Right atrium auricular region (tissue), 2 donors: ENCODE results near the gene TCAP. TPM values are rescaled to one million over a fixed set of nuclear protein-coding genes. Genes with fewer than 3 reads are reported as not detected.

Experiments
- DNase-seq: peaks from one replicate; pipeline ENCODE4 v3.0.0-alpha.2; 2019; ENCODE audit warnings: low spot score
- H3K27ac ChIP-seq, 2 donors: fragments of 200-600 bp; sonication (generic); 1 replicate in 1 of 2; 2 replicates in 1 of 2; pipeline ENCODE4 v1.5.1; 2016 to 2019
- H3K27me3 ChIP-seq, 2 donors: fragments of 200-600 bp; sonication (generic); one replicate each; pipeline versions ENCODE4 v1.5.1 to v1.6.0; 2017 to 2019
- H3K36me3 ChIP-seq: fragments of 200-600 bp; sonication (generic); one replicate; pipeline ENCODE4 v1.5.1; 2016
- H3K4me1 ChIP-seq, 2 donors: fragments of 200-600 bp; sonication (generic); one replicate each; pipeline versions ENCODE4 v1.5.1 to v1.6.0; 2017 to 2019
- H3K4me3 ChIP-seq, 2 donors: fragments of 200-600 bp; sonication (generic); 1 replicate in 1 of 2; 2 replicates in 1 of 2; pipeline ENCODE4 v1.5.1; 2017 to 2019; ENCODE audit warnings: mild to moderate bottlenecking in 1 of 2, moderate library complexity in 1 of 2
- H3K9me3 ChIP-seq, 2 donors: fragments of 200-600 bp; sonication (generic); one replicate each; pipeline ENCODE4 v1.5.1; 2019
- total RNA-seq, 2 donors: library from RNA; depleted of rRNA; stranded (reverse); fragments of >200 nt; gene quantifications; one replicate each; pipeline ENCODE4 v1.1.0, GENCODE V29; 2016
- TF ChIP-seq, protein P1 (sequence below), 2 donors: fragments of 200-600 bp; sonication (generic); IDR thresholded peaks; one replicate each; pipeline ENCODE4 v1.5.1; 2019; ENCODE audit warnings: antibody characterized with exemption in 2 of 2

Gene TCAP
- total RNA-seq, 2 donors from 2014 or later: 3,380 to 5,284 TPM

DNA sequence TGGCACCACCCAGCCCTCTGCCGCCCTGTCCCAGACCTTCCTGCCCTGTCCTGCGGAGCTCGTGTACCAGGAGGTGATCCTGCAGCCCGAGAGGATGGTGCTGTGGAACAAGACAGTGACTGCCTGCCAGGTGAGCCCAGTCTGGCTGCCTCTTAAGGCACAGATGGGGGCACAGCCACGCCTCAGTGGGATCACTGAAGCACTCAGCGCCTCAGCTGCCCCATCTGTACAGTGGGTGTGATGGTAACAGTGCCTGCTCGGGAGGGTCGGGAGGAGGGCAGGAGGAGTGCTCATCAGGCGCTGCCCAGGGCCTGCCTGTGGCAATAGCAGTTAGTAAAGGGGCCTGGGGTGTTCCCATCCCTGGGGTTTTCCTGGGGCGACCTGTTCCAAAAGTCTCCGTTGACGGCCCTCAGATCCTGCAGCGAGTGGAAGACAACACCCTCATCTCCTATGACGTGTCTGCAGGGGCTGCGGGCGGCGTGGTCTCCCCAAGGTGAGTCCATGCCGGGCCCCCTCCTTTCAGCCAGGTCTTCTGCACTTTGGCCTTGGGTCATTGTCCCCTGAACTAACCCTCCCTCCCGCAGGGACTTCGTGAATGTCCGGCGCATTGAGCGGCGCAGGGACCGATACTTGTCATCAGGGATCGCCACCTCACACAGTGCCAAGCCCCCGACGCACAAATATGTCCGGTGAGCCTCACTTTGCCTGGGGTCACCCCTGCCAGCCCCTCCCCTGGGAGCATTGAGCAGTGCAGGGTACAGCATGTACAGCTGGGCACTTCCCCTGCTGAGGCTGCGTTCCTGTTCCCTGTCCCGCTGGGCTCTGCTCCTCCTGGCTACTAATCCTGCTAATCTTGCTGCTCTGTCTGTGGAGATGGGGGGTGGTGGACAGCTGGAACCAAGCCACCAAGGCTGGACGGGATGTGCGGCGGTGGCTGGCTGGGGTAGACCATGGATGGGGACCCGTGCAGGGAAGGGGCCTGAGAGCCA lies 4.5 kb upstream of the TCAP start:
- TF ChIP-seq, protein P1, sequence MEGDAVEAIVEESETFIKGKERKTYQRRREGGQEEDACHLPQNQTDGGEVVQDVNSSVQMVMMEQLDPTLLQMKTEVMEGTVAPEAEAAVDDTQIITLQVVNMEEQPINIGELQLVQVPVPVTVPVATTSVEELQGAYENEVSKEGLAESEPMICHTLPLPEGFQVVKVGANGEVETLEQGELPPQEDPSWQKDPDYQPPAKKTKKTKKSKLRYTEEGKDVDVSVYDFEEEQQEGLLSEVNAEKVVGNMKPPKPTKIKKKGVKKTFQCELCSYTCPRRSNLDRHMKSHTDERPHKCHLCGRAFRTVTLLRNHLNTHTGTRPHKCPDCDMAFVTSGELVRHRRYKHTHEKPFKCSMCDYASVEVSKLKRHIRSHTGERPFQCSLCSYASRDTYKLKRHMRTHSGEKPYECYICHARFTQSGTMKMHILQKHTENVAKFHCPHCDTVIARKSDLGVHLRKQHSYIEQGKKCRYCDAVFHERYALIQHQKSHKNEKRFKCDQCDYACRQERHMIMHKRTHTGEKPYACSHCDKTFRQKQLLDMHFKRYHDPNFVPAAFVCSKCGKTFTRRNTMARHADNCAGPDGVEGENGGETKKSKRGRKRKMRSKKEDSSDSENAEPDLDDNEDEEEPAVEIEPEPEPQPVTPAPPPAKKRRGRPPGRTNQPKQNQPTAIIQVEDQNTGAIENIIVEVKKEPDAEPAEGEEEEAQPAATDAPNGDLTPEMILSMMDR (IDR thresholded peaks at IDR 0.05): no peak
- Histone ChIP-seq H3K27me3 (no peaks in the 10 kb centered on the region), H3K9me3 (no peaks in the 10 kb centered on the region), H3K4me3 (peak overlapping the region in 1 of 2 donors; percentile 17), H3K36me3 (peaks cover 25% of the 10 kb centered on the region), H3K27ac (peak overlapping the region; percentile 89 to 96), H3K4me1 (peaks cover 0 to 74% of the 10 kb centered on the region in 2 donors)
- DNase-seq: no peak

DNA sequence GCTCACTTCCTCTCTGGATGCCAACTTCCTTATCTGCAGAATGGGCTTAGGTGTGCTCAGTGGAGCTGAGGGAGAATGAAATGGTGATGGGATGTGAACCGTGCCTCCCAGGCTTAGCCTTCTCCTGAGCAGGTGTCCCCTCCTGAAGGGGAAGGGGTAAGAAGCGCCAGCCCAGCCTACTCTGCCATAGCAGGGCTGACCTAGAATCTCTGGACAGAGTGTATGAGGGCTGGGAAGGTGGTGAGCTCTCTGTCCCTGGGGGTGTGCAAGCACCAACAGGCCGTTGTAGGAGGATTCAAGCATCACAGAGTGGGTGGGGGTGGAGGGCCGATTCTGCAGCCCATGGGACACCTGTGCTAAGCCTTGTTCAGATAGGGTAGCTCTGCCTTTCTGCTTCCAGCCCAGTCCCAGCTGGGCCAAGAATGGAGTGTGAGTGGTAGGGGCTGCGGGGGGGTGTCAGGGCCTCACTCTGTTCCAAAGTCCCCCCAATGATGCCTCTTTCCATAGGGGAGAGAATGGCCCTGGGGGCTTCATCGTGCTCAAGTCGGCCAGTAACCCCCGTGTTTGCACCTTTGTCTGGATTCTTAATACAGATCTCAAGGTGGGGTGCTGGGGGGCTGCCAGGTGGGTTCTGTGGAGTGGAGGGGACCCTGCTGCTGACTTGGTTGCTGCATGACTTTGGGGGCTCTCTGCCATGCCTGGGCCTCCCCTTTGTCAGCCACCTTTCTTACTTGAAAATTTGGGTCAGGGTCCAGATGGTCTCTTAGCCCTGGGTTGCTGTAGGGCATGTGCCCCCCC lies 3.2 kb upstream of the TCAP start:
- DNase-seq: no peak
- Histone ChIP-seq H3K4me3 (no peak overlapping the region), H3K27ac (peak overlapping the region; percentile 89 to 96), H3K9me3 (no peaks in the 10 kb centered on the region), H3K4me1 (peaks cover 0 to 80% of the 10 kb centered on the region in 2 donors), H3K27me3 (no peaks in the 10 kb centered on the region), H3K36me3 (peaks cover 25% of the 10 kb centered on the region)
- TF ChIP-seq, protein P1 (IDR thresholded peaks at IDR 0.05): no peak

DNA sequence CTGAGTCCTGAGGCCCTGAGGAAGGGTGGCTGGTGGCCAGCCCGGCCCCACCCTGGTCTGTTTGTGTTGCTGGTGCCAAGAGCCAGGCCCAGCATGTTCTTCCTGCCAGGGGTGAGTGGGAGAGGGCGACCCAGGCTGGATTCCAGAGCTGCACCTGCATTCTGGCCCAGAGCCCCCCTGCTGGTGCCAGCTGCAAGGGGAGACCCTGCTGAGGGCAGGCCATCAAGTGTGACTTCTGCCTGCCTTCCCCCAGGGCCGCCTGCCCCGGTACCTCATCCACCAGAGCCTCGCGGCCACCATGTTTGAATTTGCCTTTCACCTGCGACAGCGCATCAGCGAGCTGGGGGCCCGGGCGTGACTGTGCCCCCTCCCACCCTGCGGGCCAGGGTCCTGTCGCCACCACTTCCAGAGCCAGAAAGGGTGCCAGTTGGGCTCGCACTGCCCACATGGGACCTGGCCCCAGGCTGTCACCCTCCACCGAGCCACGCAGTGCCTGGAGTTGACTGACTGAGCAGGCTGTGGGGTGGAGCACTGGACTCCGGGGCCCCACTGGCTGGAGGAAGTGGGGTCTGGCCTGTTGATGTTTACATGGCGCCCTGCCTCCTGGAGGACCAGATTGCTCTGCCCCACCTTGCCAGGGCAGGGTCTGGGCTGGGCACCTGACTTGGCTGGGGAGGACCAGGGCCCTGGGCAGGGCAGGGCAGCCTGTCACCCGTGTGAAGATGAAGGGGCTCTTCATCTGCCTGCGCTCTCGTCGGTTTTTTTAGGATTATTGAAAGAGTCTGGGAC lies 2.4 kb upstream of the TCAP start:
- Histone ChIP-seq H3K9me3 (no peaks in the 10 kb centered on the region), H3K4me1 (peaks cover 0 to 85% of the 10 kb centered on the region in 2 donors), H3K36me3 (peaks cover 25% of the 10 kb centered on the region), H3K27me3 (no peaks in the 10 kb centered on the region), H3K4me3 (no peak overlapping the region), H3K27ac (peak overlapping the region; percentile 89 to 96)
- DNase-seq: no peak
- TF ChIP-seq, protein P1 (IDR thresholded peaks at IDR 0.05): no peak

DNA sequence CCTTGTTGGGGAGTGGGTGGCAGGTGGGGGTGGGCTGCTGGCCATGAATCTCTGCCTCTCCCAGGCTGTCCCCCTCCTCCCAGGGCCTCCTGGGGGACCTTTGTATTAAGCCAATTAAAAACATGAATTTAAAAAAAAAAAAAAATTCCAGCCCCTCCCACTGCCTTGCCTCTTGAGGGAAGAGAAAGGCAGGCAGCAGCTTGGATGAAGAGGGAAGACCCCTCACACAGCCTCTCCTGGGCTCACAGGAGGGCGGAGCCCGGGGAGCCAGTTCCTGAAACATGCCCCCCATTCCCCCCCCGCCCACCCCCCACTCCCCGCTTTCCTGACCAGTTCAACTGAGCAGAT lies 1.8 kb upstream of the TCAP start:
- H3K9me3 ChIP-seq: no peaks in the 10 kb centered on the region
- H3K27ac ChIP-seq: peak overlapping the region; percentile 89 to 96
- peaks cover 0 to 87% of the 10 kb centered on the region in 2 donors for H3K4me1 ChIP-seq
- DNase-seq: no peak
- peak overlapping the region; percentile 57 to 64 for H3K4me3 ChIP-seq
- TF ChIP-seq, protein P1 (IDR thresholded peaks at IDR 0.05): no peak
- peaks cover 21% of the 10 kb centered on the region for H3K36me3 ChIP-seq
- no peaks in the 10 kb centered on the region for H3K27me3 ChIP-seq
